K562 (cell line): ENCODE data around the gene MAP1LC3B. TPM values are rescaled to one million over a fixed set of nuclear protein-coding genes. Genes with fewer than 3 reads are reported as not detected.

Experiments used
- CEBPG ChIP-seq, 3 experiments: fragments of 200-800 bp in 1 of 3; sonication (Bioruptor generic) in 1 of 3; sonication (generic) in 1 of 3; formaldehyde crosslinking in 1 of 3; IDR thresholded peaks in 2 of 3; conservative IDR thresholded peaks in 1 of 3; 2 replicates each; pipeline versions ENCODE4 v1.6.1 to v1.8.0; 2016 to 2022; ENCODE audit warnings: missing compliant biosample characterization in 2 of 3, missing genetic modification characterization in 2 of 3, mild to moderate bottlenecking in 1 of 3, missing genetic modification reagents in 1 of 3
- E2F3 ChIP-seq: fragments of 250-450 bp; sonication (Bioruptor Pico); IDR thresholded peaks from 2 replicates; pipeline ENCODE4 v1.4.0; 2020; ENCODE audit warnings: mild to moderate bottlenecking
- KLF6 ChIP-seq: fragments of 250-450 bp; sonication (Bioruptor Pico); IDR thresholded peaks from 2 replicates; pipeline ENCODE4 v1.4.0; 2020; ENCODE audit warnings: mild to moderate bottlenecking, moderate library complexity, borderline replicate concordance
- NR2F6 ChIP-seq: fragments of 450-650 bp; formaldehyde crosslinking; IDR thresholded peaks from 2 replicates; pipeline ENCODE4 v1.4.0; 2020; ENCODE audit warnings: mild to moderate bottlenecking
- POLR2B ChIP-seq: fragments of 450-650 bp; IDR thresholded peaks from 2 replicates; pipeline ENCODE4 v1.6.1; 2018; ENCODE audit warnings: low read depth; ENCODE audit not compliant: partially characterized antibody
- SP2 ChIP-seq: IDR thresholded peaks from 2 replicates; pipeline ENCODE4 v1.6.1; 2011; ENCODE audit warnings: mild to moderate bottlenecking, low read depth, low read length, moderate library complexity; ENCODE audit not compliant: poor library complexity, severe bottlenecking; ENCODE audit errors: extremely low read depth
- TCF3 ChIP-seq: sonication (generic); formaldehyde crosslinking; IDR thresholded peaks from 2 replicates; pipeline ENCODE4 v1.4.0; 2020; ENCODE audit warnings: mild to moderate bottlenecking, missing genetic modification reagents
- TSC22D4 ChIP-seq: fragments of 450-650 bp; IDR thresholded peaks from 2 replicates; pipeline ENCODE4 v1.6.1; 2016; ENCODE audit warnings: missing genetic modification characterization, missing biosample characterization, control low read depth
- ZNF384 ChIP-seq: IDR thresholded peaks from 2 replicates; pipeline ENCODE4 v1.6.1; 2012; ENCODE audit warnings: low read depth, low read length, improper control_type of control experiment
- ZNF75A ChIP-seq: fragments of 450-650 bp; formaldehyde crosslinking; IDR thresholded peaks from 2 replicates; pipeline ENCODE4 v1.4.0; 2020; ENCODE audit warnings: mild to moderate bottlenecking
- polyA plus RNA-seq, 8 experiments: library from polyadenylated mRNA; depleted of rRNA in 4 of 8; stranded (reverse) in 5 of 8; unstranded in 3 of 8; fragments of >200 nt; fragmentation: Nextera tagmentation in 2 of 8; fragmentation: Illumina TruSeq in 1 of 8; extraction: Ambion mirVana in 2 of 8; extraction: Trizol in 1 of 8; gene quantifications; 2 replicates each; pipeline versions ENCODE4 v1.2.1 to v1.2.3, GENCODE V29; 2011 to 2014; ENCODE audit warnings: inconsistent platforms in 1 of 8, missing spikeins in 1 of 8
- total RNA-seq, 7 experiments: library from RNA; depleted of rRNA in 6 of 7; stranded (reverse); fragments of >200 nt in 6 of 7; fragmentation: Illumina TruSeq in 2 of 7; extraction: Trizol in 2 of 7; gene quantifications; 2 replicates each; pipeline versions ENCODE4 v1.2.1 to v1.2.3, GENCODE V29; 2011 to 2021; ENCODE audit warnings: low replicate concordance in 1 of 7
- TF ChIP-seq, protein P1 (sequence below): fragments of 450-650 bp; IDR thresholded peaks from 2 replicates; pipeline ENCODE4 v1.6.1; 2016; ENCODE audit warnings: mild to moderate bottlenecking, moderate library complexity
- TF ChIP-seq, protein P2 (sequence below): fragments of 250-450 bp; sonication (Bioruptor Pico); IDR thresholded peaks from 2 replicates; pipeline ENCODE4 v1.9.0; 2021; ENCODE audit warnings: mild to moderate bottlenecking, inconsistent platforms

The MAP1LC3B gene
- total and polyA plus RNA-seq, 9 of the 15 experiments (the other 6 are each of a cell fraction or from before 2014, with no cell fraction given) = 16.0 to 81.5 (median 36.7) TPM

GRCh38 chr16:87387942-87388817 is 4.0 kb upstream of the MAP1LC3B start (continued):
- TF ChIP-seq, protein P1, sequence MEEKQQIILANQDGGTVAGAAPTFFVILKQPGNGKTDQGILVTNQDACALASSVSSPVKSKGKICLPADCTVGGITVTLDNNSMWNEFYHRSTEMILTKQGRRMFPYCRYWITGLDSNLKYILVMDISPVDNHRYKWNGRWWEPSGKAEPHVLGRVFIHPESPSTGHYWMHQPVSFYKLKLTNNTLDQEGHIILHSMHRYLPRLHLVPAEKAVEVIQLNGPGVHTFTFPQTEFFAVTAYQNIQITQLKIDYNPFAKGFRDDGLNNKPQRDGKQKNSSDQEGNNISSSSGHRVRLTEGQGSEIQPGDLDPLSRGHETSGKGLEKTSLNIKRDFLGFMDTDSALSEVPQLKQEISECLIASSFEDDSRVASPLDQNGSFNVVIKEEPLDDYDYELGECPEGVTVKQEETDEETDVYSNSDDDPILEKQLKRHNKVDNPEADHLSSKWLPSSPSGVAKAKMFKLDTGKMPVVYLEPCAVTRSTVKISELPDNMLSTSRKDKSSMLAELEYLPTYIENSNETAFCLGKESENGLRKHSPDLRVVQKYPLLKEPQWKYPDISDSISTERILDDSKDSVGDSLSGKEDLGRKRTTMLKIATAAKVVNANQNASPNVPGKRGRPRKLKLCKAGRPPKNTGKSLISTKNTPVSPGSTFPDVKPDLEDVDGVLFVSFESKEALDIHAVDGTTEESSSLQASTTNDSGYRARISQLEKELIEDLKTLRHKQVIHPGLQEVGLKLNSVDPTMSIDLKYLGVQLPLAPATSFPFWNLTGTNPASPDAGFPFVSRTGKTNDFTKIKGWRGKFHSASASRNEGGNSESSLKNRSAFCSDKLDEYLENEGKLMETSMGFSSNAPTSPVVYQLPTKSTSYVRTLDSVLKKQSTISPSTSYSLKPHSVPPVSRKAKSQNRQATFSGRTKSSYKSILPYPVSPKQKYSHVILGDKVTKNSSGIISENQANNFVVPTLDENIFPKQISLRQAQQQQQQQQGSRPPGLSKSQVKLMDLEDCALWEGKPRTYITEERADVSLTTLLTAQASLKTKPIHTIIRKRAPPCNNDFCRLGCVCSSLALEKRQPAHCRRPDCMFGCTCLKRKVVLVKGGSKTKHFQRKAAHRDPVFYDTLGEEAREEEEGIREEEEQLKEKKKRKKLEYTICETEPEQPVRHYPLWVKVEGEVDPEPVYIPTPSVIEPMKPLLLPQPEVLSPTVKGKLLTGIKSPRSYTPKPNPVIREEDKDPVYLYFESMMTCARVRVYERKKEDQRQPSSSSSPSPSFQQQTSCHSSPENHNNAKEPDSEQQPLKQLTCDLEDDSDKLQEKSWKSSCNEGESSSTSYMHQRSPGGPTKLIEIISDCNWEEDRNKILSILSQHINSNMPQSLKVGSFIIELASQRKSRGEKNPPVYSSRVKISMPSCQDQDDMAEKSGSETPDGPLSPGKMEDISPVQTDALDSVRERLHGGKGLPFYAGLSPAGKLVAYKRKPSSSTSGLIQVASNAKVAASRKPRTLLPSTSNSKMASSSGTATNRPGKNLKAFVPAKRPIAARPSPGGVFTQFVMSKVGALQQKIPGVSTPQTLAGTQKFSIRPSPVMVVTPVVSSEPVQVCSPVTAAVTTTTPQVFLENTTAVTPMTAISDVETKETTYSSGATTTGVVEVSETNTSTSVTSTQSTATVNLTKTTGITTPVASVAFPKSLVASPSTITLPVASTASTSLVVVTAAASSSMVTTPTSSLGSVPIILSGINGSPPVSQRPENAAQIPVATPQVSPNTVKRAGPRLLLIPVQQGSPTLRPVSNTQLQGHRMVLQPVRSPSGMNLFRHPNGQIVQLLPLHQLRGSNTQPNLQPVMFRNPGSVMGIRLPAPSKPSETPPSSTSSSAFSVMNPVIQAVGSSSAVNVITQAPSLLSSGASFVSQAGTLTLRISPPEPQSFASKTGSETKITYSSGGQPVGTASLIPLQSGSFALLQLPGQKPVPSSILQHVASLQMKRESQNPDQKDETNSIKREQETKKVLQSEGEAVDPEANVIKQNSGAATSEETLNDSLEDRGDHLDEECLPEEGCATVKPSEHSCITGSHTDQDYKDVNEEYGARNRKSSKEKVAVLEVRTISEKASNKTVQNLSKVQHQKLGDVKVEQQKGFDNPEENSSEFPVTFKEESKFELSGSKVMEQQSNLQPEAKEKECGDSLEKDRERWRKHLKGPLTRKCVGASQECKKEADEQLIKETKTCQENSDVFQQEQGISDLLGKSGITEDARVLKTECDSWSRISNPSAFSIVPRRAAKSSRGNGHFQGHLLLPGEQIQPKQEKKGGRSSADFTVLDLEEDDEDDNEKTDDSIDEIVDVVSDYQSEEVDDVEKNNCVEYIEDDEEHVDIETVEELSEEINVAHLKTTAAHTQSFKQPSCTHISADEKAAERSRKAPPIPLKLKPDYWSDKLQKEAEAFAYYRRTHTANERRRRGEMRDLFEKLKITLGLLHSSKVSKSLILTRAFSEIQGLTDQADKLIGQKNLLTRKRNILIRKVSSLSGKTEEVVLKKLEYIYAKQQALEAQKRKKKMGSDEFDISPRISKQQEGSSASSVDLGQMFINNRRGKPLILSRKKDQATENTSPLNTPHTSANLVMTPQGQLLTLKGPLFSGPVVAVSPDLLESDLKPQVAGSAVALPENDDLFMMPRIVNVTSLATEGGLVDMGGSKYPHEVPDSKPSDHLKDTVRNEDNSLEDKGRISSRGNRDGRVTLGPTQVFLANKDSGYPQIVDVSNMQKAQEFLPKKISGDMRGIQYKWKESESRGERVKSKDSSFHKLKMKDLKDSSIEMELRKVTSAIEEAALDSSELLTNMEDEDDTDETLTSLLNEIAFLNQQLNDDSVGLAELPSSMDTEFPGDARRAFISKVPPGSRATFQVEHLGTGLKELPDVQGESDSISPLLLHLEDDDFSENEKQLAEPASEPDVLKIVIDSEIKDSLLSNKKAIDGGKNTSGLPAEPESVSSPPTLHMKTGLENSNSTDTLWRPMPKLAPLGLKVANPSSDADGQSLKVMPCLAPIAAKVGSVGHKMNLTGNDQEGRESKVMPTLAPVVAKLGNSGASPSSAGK = peak; percentile 78
- peak; percentile 78 for TF ChIP-seq SP2
- no peak for TF ChIP-seq NR2F6 (CRISPR knock-in tag)
- TF ChIP-seq POLR2B = peak; percentile 57
- peak; percentile 97 for TF ChIP-seq CEBPG (CRISPR knock-in tag; IDR thresholded peaks at IDR 0.05)
- peak; percentile 99 for TF ChIP-seq CEBPG (tag; conservative IDR thresholded peaks at IDR 0.05 in 1 of 2, IDR thresholded peaks at IDR 0.05 in 1 of 2)
- no peak for TF ChIP-seq ZNF75A
- TF ChIP-seq, protein P2, sequence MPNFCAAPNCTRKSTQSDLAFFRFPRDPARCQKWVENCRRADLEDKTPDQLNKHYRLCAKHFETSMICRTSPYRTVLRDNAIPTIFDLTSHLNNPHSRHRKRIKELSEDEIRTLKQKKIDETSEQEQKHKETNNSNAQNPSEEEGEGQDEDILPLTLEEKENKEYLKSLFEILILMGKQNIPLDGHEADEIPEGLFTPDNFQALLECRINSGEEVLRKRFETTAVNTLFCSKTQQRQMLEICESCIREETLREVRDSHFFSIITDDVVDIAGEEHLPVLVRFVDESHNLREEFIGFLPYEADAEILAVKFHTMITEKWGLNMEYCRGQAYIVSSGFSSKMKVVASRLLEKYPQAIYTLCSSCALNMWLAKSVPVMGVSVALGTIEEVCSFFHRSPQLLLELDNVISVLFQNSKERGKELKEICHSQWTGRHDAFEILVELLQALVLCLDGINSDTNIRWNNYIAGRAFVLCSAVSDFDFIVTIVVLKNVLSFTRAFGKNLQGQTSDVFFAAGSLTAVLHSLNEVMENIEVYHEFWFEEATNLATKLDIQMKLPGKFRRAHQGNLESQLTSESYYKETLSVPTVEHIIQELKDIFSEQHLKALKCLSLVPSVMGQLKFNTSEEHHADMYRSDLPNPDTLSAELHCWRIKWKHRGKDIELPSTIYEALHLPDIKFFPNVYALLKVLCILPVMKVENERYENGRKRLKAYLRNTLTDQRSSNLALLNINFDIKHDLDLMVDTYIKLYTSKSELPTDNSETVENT (CRISPR knock-in tag) = peak; percentile 45; the same call in 1 of the 2 replicates
- TF ChIP-seq TCF3 (CRISPR knock-in tag) = 0 out of 2 replicates have a peak, but pooled peaks have one; percentile 6
- TF ChIP-seq E2F3 (CRISPR knock-in tag) = 0 out of 2 replicates have a peak, but pooled peaks have one; percentile 22
- TF ChIP-seq ZNF384 = peak; percentile 84
- no peak for TF ChIP-seq TSC22D4 (tag)
- peak; percentile 87; the same call in 1 of the 2 replicates for TF ChIP-seq KLF6
